Measurements from ENCODE around the gene STK10.

STK10 gene

GRCh38 chr5:172148381-172148780 is 39.6 kb downstream of the STK10 start:
- Histone ChIP-seq H3K9ac (ENCODE audit: low read length) (no peak overlapping the region), H3K4me3 (ENCODE audit: low read depth, low read length) (no peak overlapping the region), H3K27me3 (ENCODE audit: control insufficient read depth, insufficient read depth, low read length) (no peaks in the 10 kb centered on the region), H3K9me3 (ENCODE audit: control insufficient read depth, insufficient read depth, low read depth, low read length) (no peaks in the 10 kb centered on the region), H3K27ac (ENCODE audit: low read depth, low read length) (no peak overlapping the region), H3K36me3 (ENCODE audit: control insufficient read depth, insufficient read depth, low read length) (0 out of 2 replicates have a peak, but pooled peaks cover 7% of the 10 kb centered on the region), H3K4me1 (ENCODE audit: control insufficient read depth, insufficient read depth, low read length) (peaks cover 20% of the 10 kb centered on the region; the same call in 1 of the 2 replicates)

GRCh38 chr5:172147857-172148256 is 40.2 kb downstream of the STK10 start:
- no peak overlapping the region for H3K27ac ChIP-seq (ENCODE audit: low read depth, low read length)
- no peak overlapping the region for H3K9ac ChIP-seq (ENCODE audit: low read length)
- no peak overlapping the region for H3K4me3 ChIP-seq (ENCODE audit: low read depth, low read length)
- H3K27me3 ChIP-seq (ENCODE audit: control insufficient read depth, insufficient read depth, low read length), result no peaks in the 10 kb centered on the region
- H3K4me1 ChIP-seq (ENCODE audit: control insufficient read depth, insufficient read depth, low read length), result peaks cover 20% of the 10 kb centered on the region; the same call in 1 of the 2 replicates
- 0 out of 2 replicates have a peak, but pooled peaks cover 7% of the 10 kb centered on the region for H3K36me3 ChIP-seq (ENCODE audit: control insufficient read depth, insufficient read depth, low read length)
- no peaks in the 10 kb centered on the region for H3K9me3 ChIP-seq (ENCODE audit: control insufficient read depth, insufficient read depth, low read depth, low read length)

DNA sequence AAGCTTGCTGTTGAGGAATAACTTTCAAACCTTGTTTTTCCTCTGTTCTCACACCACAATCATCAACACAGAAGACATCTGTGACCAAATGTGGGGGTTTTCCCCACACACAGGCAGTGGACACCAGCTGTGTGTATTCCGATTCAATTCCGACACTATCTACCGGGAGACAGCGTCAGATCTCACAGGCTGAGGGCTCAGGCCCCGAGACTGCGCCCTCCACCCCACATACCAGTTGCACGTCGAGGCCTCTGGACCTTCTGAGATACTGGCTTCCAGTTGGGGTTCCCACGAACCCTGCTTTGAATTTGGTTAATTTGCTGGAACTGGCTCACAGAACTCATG is 41.3 kb downstream of the STK10 start:
- H3K36me3 ChIP-seq (ENCODE audit: control insufficient read depth, insufficient read depth, low read length), result 0 out of 2 replicates have a peak, but pooled peaks cover 7% of the 10 kb centered on the region
- no peaks in the 10 kb centered on the region for H3K9me3 ChIP-seq (ENCODE audit: control insufficient read depth, insufficient read depth, low read depth, low read length)
- no peak overlapping the region for H3K27ac ChIP-seq (ENCODE audit: low read depth, low read length)
- no peak overlapping the region for H3K9ac ChIP-seq (ENCODE audit: low read length)
- H3K4me1 ChIP-seq (ENCODE audit: control insufficient read depth, insufficient read depth, low read length), result peaks cover 23% of the 10 kb centered on the region; the same call in 1 of the 2 replicates
- no peak overlapping the region for H3K4me3 ChIP-seq (ENCODE audit: low read depth, low read length)
- no peaks in the 10 kb centered on the region for H3K27me3 ChIP-seq (ENCODE audit: control insufficient read depth, insufficient read depth, low read length)

DNA sequence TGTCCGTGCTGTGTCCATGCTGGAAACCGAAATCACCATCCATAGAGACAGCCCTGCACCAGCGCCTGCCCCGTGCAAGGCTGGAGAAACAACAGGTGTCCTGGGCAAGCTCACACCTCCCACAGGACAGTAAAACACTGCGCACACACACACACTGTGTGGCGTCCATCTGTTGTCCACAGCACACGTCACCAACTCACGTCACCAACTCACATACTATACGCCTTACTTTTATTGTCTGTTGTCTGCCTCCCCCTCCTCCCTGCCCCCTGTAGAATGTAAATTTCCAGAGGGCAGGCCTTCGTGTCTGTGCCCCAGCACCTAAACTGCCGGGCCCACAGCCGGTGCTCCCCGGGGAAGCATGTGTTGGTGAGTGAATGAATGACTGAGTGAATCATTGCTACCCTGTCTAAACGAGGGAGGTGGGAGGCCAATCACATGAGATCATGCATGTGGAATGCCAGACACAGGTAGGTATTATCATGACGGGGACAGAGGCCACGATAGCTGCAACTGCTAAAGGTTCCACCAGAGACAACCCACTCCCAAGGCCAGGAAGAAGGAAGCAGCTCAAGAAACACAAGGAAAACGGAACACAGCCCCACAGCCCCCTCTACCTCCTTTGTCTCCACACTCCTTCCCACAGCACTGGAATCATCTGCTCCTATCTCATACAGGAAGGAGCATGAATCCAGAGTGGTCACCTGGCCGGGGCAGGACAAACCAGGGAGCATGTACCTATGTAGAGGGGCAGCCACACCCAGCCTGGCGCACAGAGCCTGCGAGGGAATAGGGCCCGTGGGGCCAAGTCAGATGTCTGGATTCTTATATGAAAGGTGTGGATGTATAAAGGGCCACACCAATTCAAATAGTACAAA is 41.9 kb downstream of the STK10 start:
- Histone ChIP-seq H3K36me3 (ENCODE audit: control insufficient read depth, insufficient read depth, low read length) (0 out of 2 replicates have a peak, but pooled peaks cover 7% of the 10 kb centered on the region), H3K27ac (ENCODE audit: low read depth, low read length) (no peak overlapping the region), H3K4me1 (ENCODE audit: control insufficient read depth, insufficient read depth, low read length) (peaks cover 23% of the 10 kb centered on the region; the same call in 1 of the 2 replicates)

DNA sequence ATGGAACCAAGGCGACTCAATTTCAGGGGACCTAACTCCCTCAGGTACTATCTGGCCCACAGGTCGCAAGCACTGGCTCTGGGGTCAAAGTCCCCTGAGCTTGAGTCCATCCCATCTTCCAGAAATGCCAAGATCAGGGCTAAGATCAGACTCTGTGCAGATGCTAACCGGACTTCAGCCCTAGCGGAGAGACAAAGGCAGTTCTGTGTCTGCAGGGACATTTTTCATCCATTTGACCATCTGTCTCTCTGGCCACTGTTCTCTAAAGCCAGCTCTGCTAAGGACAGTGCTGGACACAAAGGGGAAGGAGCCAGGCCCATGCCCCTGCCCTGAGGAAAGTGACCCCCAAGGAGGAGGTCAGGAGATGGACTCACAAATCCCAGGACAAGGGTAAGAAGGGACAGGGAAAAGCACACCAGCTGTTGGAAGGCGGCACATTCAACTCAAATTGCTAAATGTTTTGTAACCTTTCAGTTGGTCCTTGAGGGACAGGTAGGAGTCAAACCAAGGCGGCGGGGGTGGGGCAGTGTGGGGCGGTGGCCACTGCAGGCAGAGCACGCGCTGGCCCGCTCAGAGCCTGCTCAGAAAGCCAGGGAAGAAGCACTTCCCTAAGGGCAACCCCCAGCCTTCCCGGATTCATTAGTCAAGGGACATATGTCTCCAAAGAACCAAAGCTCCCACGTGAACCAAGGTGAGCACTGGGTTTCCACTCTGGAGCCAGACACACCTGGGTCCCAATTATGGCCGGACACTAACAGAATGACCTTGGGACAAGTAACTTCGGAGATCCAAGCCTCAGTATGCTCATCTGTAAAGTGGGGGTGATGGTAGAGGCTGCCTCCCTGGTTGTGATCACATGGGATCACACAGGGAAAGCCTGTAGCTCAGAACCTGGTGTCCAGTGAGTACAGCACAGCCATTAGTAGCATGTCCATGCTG is 42.8 kb downstream of the STK10 start:
- Histone ChIP-seq H3K27me3 (ENCODE audit: control insufficient read depth, insufficient read depth, low read length) (no peaks in the 10 kb centered on the region), H3K9me3 (ENCODE audit: control insufficient read depth, insufficient read depth, low read depth, low read length) (no peaks in the 10 kb centered on the region), H3K4me1 (ENCODE audit: control insufficient read depth, insufficient read depth, low read length) (peaks cover 23% of the 10 kb centered on the region; the same call in 1 of the 2 replicates), H3K4me3 (ENCODE audit: low read depth, low read length) (no peak overlapping the region), H3K9ac (ENCODE audit: low read length) (no peak overlapping the region), H3K27ac (ENCODE audit: low read depth, low read length) (no peak overlapping the region), H3K36me3 (ENCODE audit: control insufficient read depth, insufficient read depth, low read length) (0 out of 2 replicates have a peak, but pooled peaks cover 7% of the 10 kb centered on the region)

More for the DNA sequence above, 41.9 kb downstream of the STK10 start:
- H3K9me3 ChIP-seq (ENCODE audit: control insufficient read depth, insufficient read depth, low read depth, low read length), result no peaks in the 10 kb centered on the region
- H3K4me3 ChIP-seq (ENCODE audit: low read depth, low read length), result no peak overlapping the region
- H3K27me3 ChIP-seq (ENCODE audit: control insufficient read depth, insufficient read depth, low read length), result no peaks in the 10 kb centered on the region
- H3K9ac ChIP-seq (ENCODE audit: low read length), result no peak overlapping the region

DNA sequence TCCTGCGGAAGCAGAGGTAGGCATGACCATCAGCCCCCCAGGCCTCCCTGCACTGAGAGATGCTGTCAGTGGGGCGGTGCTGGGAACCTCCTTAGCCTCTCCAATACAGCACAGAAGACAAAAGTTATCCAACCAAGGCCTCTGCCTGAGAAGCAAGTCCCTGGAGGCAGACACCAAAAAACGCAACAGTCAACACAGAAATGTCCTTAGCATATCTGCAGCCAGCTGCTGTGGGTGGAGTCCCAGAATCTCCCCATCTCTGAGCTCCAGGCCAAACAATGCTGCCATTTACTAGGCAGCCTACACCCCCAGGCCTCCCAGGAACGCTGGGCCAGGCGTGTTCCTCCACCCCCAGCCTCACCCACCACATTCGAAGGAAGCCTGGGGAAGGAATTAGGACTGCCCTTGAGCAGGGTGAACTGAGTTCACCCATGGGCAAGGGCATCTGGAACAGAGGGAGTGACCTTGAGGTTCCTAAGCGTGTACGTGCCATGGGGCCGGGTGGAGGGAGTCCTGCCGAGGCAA is 43.7 kb downstream of the STK10 start:
- Histone ChIP-seq H3K9ac (ENCODE audit: low read length) (no peak overlapping the region), H3K4me1 (ENCODE audit: control insufficient read depth, insufficient read depth, low read length) (peaks cover 23% of the 10 kb centered on the region; the same call in 1 of the 2 replicates), H3K4me3 (ENCODE audit: low read depth, low read length) (no peak overlapping the region), H3K9me3 (ENCODE audit: control insufficient read depth, insufficient read depth, low read depth, low read length) (no peaks in the 10 kb centered on the region), H3K27me3 (ENCODE audit: control insufficient read depth, insufficient read depth, low read length) (no peaks in the 10 kb centered on the region), H3K27ac (ENCODE audit: low read depth, low read length) (no peak overlapping the region), H3K36me3 (ENCODE audit: control insufficient read depth, insufficient read depth, low read length) (0 out of 2 replicates have a peak, but pooled peaks cover 7% of the 10 kb centered on the region)

DNA sequence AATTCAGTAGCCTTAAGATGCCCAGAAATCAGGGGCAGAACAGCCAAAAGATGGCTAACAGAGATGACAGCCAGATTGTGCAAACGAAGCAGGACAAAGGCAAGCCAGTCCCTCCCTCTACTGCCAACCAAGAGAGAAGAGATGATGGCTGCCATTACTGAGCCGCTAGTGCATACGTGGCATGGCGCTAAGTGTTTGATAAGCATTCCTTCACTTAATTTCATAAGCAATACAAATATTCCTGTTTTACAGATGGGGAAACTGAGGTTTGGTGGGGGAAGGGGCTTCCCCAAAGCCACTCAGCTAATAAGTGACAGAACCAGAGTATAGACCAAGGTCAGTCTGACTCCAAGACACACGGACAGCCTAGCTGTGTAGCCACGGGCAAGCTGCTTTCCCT is 44.1 kb downstream of the STK10 start:
- Histone ChIP-seq H3K36me3 (ENCODE audit: control insufficient read depth, insufficient read depth, low read length) (0 out of 2 replicates have a peak, but pooled peaks cover 7% of the 10 kb centered on the region), H3K9me3 (ENCODE audit: control insufficient read depth, insufficient read depth, low read depth, low read length) (no peaks in the 10 kb centered on the region), H3K27ac (ENCODE audit: low read depth, low read length) (no peak overlapping the region), H3K27me3 (ENCODE audit: control insufficient read depth, insufficient read depth, low read length) (no peaks in the 10 kb centered on the region), H3K4me3 (ENCODE audit: low read depth, low read length) (no peak overlapping the region), H3K9ac (ENCODE audit: low read length) (no peak overlapping the region), H3K4me1 (ENCODE audit: control insufficient read depth, insufficient read depth, low read length) (peaks cover 23% of the 10 kb centered on the region; the same call in 1 of the 2 replicates)

GRCh38 chr5:172142709-172143215 is 45.3 kb downstream of the STK10 start:
- H3K9ac ChIP-seq (ENCODE audit: low read length), result no peak overlapping the region
- H3K36me3 ChIP-seq (ENCODE audit: control insufficient read depth, insufficient read depth, low read length), result 0 out of 2 replicates have a peak, but pooled peaks cover 2% of the 10 kb centered on the region
- no peaks in the 10 kb centered on the region for H3K27me3 ChIP-seq (ENCODE audit: control insufficient read depth, insufficient read depth, low read length)
- no peak overlapping the region for H3K27ac ChIP-seq (ENCODE audit: low read depth, low read length)
- no peaks in the 10 kb centered on the region for H3K9me3 ChIP-seq (ENCODE audit: control insufficient read depth, insufficient read depth, low read depth, low read length)
- no peak overlapping the region for H3K4me3 ChIP-seq (ENCODE audit: low read depth, low read length)
- H3K4me1 ChIP-seq (ENCODE audit: control insufficient read depth, insufficient read depth, low read length), result peaks cover 23% of the 10 kb centered on the region; the same call in 1 of the 2 replicates

GRCh38 chr5:172141949-172142319 is 46.1 kb downstream of the STK10 start:
- Histone ChIP-seq H3K9me3 (ENCODE audit: control insufficient read depth, insufficient read depth, low read depth, low read length) (no peaks in the 10 kb centered on the region), H3K4me3 (ENCODE audit: low read depth, low read length) (no peak overlapping the region), H3K4me1 (ENCODE audit: control insufficient read depth, insufficient read depth, low read length) (peaks cover 23% of the 10 kb centered on the region; the same call in 1 of the 2 replicates)

GRCh38 chr5:172140866-172141265 is 47.2 kb downstream of the STK10 start:
- Histone ChIP-seq H3K9me3 (ENCODE audit: control insufficient read depth, insufficient read depth, low read depth, low read length) (no peaks in the 10 kb centered on the region), H3K9ac (ENCODE audit: low read length) (no peak overlapping the region), H3K27me3 (ENCODE audit: control insufficient read depth, insufficient read depth, low read length) (no peaks in the 10 kb centered on the region), H3K4me1 (ENCODE audit: control insufficient read depth, insufficient read depth, low read length) (peaks cover 22% of the 10 kb centered on the region; the same call in 1 of the 2 replicates), H3K4me3 (ENCODE audit: low read depth, low read length) (no peak overlapping the region), H3K36me3 (ENCODE audit: control insufficient read depth, insufficient read depth, low read length) (no peaks in the 10 kb centered on the region), H3K27ac (ENCODE audit: low read depth, low read length) (no peak overlapping the region)

More at GRCh38 chr5:172141949-172142319, 46.1 kb downstream of the STK10 start:
- Histone ChIP-seq H3K27ac (ENCODE audit: low read depth, low read length) (no peak overlapping the region), H3K9ac (ENCODE audit: low read length) (no peak overlapping the region), H3K27me3 (ENCODE audit: control insufficient read depth, insufficient read depth, low read length) (no peaks in the 10 kb centered on the region), H3K36me3 (ENCODE audit: control insufficient read depth, insufficient read depth, low read length) (no peaks in the 10 kb centered on the region)
